Right lobe of liver (tissue), 6 donors: Measurements from ENCODE around the gene IL18RAP. TPM values are rescaled to one million over a fixed set of nuclear protein-coding genes. Genes with fewer than 3 reads are reported as not detected.

ENCODE experiments used
- ATAC-seq, 4 donors: fragments of 200-7000 bp; cut with Tn5 transposase; one replicate each; pipeline ENCODE4 v1.9.1; 2020; ENCODE audit warnings: mild to moderate bottlenecking in 4 of 4, moderate library complexity in 4 of 4
- DNase-seq, 3 donors: peaks; one replicate each; pipeline ENCODE4 v3.0.0-alpha.2; 2020
- H3K27ac ChIP-seq, 3 donors: fragments of 200-600 bp; one replicate each; pipeline ENCODE4 v1.8.0; 2022
- H3K27me3 ChIP-seq, 2 donors: fragments of 200-600 bp; one replicate each; pipeline ENCODE4 v1.8.0; 2022
- H3K36me3 ChIP-seq, 4 donors: fragments of 200-600 bp; sonication (generic) in 1 of 4; one replicate each; pipeline versions ENCODE4 v1.5.1 to v1.8.0; 2017 to 2022; ENCODE audit warnings: control low read depth in 1 of 4
- H3K4me1 ChIP-seq, 4 donors: fragments of 200-600 bp; sonication (generic) in 1 of 4; one replicate each; pipeline versions ENCODE4 v1.5.1 to v1.8.0; 2017 to 2022; ENCODE audit warnings: control low read depth in 1 of 4
- H3K4me3 ChIP-seq, 3 donors: fragments of 200-600 bp; one replicate each; pipeline ENCODE4 v1.8.0; 2022
- H3K9me3 ChIP-seq, 4 donors: fragments of 200-600 bp; sonication (generic) in 1 of 4; one replicate each; pipeline versions ENCODE4 v1.5.1 to v1.8.0; 2017 to 2022; ENCODE audit warnings: control low read depth in 1 of 4
- POLR2A ChIP-seq: fragments of 450-650 bp; IDR thresholded peaks from one replicate; pipeline ENCODE4 v1.6.1; 2017; ENCODE audit warnings: antibody characterized with exemption, mild to moderate bottlenecking
- WGBS: methylation state at CpG from one replicate; pipeline ENCODE4 v1.1.6; 2018; ENCODE audit warnings: low coverage, low lambda C conversion rate; ENCODE audit not compliant: insufficient coverage; ENCODE audit errors: missing lambda C conversion rate; 5-methylcytosine and 5-hydroxymethylcytosine counted together
- intact Hi-C, 2 donors: fragments of 100-400 bp; cut with DNase I; formaldehyde crosslinking; loops; one replicate each; pipeline versions ENCODE4 v1.11.2 to v1.14.1; 2022
- total RNA-seq, 6 experiments: library from RNA; depleted of rRNA in 2 of 6; stranded (reverse); fragments of >200 nt in 2 of 6; fragmentation: NEBNext Ultra II Directional in 3 of 6; extraction: Animal tissue kit (Norgen Biotek cat#: 25700) in 3 of 6; gene quantifications; one replicate each; pipeline versions ENCODE4 v1.1.0 to v1.2.4, GENCODE V29; 2016 to 2023
- TF ChIP-seq, protein P1 (sequence below), 4 donors: fragments of 200-600 bp in 3 of 4; fragments of 450-650 bp in 1 of 4; IDR thresholded peaks; one replicate each; pipeline versions ENCODE4 v1.5.1 to v1.8.0; 2016 to 2022; ENCODE audit warnings: antibody characterized with exemption in 4 of 4, mild to moderate bottlenecking in 2 of 4
- donor health status: DM: no; HTN: yes; CAD: no.
- donor health status: DM: no; HTN: no; CAD: no.
- donor health status: DM: no; HTN: no; CAD: no.
- donor health status: DM: no; HTN: yes; CAD: no.
- donor health status: DM: no; HTN: yes; CAD: no.

Gene IL18RAP
- total RNA-seq, 6 experiments from 2014 or later, result 0.22 to 2.7 (median 0.67) TPM

DNA sequence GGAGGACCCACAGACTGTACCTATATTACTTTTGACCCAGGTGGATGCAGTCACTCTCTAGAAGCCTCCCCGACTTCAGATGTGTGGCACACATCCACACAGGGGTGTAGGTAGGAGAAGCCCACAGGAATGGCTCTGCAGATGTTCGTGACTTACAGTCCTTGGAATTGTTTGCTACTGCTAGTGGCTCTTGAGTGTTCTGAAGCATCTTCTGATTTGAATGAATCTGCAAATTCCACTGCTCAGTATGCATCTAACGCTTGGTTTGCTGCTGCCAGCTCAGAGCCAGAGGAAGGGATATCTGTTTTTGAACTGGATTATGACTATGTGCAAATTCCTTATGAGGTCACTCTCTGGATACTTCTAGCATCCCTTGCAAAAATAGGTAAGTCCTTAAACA is 50.7 kb downstream of the IL18RAP start:
- ATAC-seq, result no peak
- WGBS, result 53% methylated on average over 2 of the region's 3 CpGs
- intact Hi-C loops, result no loop called here

DNA sequence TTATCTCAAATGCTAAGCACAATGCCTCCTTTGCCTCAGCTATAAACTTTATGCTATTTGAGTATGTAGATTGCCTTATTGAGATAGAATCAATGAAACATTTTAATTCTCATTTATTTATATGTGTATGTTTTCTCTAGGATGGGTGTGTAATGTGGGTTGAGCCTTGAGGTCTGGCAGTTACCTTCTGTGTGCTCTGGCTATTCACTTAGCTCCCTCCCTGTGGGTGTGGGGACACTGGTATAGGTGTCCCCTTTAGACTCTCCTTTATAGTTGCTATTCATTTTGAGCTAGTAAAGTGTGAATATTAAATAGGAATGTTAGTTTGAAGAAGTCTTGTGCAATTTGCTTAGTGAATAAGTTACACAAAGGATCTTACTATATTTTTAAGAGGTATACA is 51.8 kb downstream of the IL18RAP start:
- H3K4me3 ChIP-seq, result no peak overlapping the region
- no peaks in the 10 kb centered on the region for H3K4me1 ChIP-seq
- TF ChIP-seq POLR2A, result no peak
- TF ChIP-seq, protein P1, sequence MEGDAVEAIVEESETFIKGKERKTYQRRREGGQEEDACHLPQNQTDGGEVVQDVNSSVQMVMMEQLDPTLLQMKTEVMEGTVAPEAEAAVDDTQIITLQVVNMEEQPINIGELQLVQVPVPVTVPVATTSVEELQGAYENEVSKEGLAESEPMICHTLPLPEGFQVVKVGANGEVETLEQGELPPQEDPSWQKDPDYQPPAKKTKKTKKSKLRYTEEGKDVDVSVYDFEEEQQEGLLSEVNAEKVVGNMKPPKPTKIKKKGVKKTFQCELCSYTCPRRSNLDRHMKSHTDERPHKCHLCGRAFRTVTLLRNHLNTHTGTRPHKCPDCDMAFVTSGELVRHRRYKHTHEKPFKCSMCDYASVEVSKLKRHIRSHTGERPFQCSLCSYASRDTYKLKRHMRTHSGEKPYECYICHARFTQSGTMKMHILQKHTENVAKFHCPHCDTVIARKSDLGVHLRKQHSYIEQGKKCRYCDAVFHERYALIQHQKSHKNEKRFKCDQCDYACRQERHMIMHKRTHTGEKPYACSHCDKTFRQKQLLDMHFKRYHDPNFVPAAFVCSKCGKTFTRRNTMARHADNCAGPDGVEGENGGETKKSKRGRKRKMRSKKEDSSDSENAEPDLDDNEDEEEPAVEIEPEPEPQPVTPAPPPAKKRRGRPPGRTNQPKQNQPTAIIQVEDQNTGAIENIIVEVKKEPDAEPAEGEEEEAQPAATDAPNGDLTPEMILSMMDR (IDR thresholded peaks at IDR 0.05), result no peak
- no peaks in the 10 kb centered on the region for H3K36me3 ChIP-seq
- DNase-seq (no peak), ATAC-seq (no peak)
- intact Hi-C loops, result no loop called here
- H3K27me3 ChIP-seq, result no peaks in the 10 kb centered on the region
- no peak overlapping the region for H3K27ac ChIP-seq
- no peaks in the 10 kb centered on the region for H3K9me3 ChIP-seq

More for the DNA sequence above, 50.7 kb downstream of the IL18RAP start:
- DNase-seq, result no peak
- Histone ChIP-seq H3K9me3 (no peaks in the 10 kb centered on the region), H3K27ac (no peak overlapping the region), H3K36me3 (no peaks in the 10 kb centered on the region), H3K27me3 (no peaks in the 10 kb centered on the region), H3K4me1 (no peaks in the 10 kb centered on the region), H3K4me3 (no peak overlapping the region)
- no peak for TF ChIP-seq POLR2A
- TF ChIP-seq, protein P1 (IDR thresholded peaks at IDR 0.05), result no peak

DNA sequence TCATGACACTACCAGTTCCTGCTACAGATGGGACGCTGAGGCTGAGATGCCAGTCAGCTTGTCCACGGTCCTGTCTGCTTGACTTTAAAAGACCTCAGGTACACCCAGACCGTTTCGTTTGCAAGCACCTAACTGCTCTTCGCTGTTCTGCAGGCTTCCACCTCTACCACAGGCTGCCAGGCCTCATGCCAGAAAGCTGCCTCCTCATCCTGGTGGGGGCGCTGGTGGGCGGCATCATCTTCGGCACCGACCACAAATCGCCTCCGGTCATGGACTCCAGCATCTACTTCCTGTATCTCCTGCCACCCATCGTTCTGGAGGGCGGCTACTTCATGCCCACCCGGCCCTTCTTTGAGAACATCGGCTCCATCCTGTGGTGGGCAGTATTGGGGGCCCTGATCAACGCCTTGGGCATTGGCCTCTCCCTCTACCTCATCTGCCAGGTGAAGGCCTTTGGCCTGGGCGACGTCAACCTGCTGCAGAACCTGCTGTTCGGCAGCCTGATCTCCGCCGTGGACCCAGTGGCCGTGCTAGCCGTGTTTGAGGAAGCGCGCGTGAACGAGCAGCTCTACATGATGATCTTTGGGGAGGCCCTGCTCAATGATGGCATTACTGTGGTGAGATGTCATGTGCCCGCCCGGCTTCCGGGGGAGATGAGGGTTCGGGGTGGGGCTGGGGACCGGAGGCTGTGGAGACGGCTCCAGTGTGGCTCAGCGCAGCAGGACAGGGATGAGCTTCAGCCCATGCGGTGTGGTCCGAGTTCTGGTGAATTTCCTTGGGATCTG is 55.9 kb downstream of the IL18RAP start:
- Histone ChIP-seq H3K9me3 (no peaks in the 10 kb centered on the region), H3K27ac (no peak overlapping the region), H3K4me1 (no peaks in the 10 kb centered on the region), H3K36me3 (no peaks in the 10 kb centered on the region), H3K27me3 (no peaks in the 10 kb centered on the region), H3K4me3 (no peak overlapping the region)
- no peak for ATAC-seq
- 60% methylated on average over 7 of the region's 36 CpGs for WGBS
- TF ChIP-seq, protein P1 (IDR thresholded peaks at IDR 0.05), result no peak
- no peak for TF ChIP-seq POLR2A
- no peak for DNase-seq
- intact Hi-C loops, result no loop called here

DNA sequence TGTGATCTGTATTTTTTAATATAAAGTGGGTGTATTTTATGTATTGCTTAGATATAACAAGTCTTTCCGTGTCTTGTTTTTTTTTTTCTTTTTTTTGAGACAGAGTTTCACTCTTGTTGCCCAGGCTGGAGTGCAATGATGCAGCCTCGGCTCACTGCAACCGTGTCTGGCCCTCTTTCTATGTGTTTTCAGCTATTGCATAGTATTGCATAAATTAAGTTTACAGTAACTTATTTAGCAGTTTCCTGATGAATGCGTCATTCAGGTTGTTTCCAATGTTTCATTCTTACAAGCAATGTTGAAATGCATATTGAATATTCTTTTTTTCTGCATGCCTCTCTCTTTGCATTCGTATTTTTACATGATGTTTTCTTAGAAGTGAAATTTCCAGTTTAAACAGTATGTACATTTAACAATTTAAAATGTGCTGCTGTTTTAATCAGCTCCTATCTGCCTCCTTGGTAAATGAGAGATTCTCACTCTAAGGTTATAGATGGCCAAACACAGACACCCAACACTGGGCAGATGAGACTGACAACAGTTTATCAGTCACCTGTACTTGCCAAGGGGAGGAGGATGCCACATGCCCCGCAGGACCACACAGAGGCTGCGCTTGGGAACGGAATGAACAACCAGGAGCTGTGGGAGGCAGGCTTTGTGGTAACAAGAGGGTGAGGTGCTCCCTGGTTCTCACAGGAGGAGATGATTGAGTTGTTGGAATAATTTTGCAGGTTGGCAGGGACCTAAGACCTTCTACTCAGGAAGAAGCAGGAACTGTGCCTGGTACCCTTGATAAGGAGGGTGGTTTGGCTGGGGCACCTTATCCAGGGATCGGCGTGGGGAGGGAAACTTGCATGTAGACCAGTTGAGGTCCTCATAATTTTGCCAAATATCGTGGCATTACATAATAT is 57.6 kb downstream of the IL18RAP start:
- 71% methylated on average over 9 of the region's 11 CpGs for WGBS
- no peak overlapping the region for H3K27ac ChIP-seq
- H3K27me3 ChIP-seq, result no peaks in the 10 kb centered on the region
- H3K4me3 ChIP-seq, result no peak overlapping the region
- DNase-seq (no peak), ATAC-seq (no peak)
- no peaks in the 10 kb centered on the region for H3K9me3 ChIP-seq
- H3K4me1 ChIP-seq, result no peaks in the 10 kb centered on the region
- no peak for TF ChIP-seq POLR2A
- TF ChIP-seq, protein P1 (IDR thresholded peaks at IDR 0.05), result no peak
- no peaks in the 10 kb centered on the region for H3K36me3 ChIP-seq
- intact Hi-C loops, result loop anchor here in 1 of 2 donors (10.0 kb wide), 1 partner anchor 124 kb away; no protein-coding TSS in a partner anchor
